ENCODE data around the gene SIRPA.
"Not testable (repeated sequence)": the region's sequence is repeated elsewhere in the genome, so short reads cannot be mapped to it uniquely, and the experiment has no call there.

SIRPA gene

DNA sequence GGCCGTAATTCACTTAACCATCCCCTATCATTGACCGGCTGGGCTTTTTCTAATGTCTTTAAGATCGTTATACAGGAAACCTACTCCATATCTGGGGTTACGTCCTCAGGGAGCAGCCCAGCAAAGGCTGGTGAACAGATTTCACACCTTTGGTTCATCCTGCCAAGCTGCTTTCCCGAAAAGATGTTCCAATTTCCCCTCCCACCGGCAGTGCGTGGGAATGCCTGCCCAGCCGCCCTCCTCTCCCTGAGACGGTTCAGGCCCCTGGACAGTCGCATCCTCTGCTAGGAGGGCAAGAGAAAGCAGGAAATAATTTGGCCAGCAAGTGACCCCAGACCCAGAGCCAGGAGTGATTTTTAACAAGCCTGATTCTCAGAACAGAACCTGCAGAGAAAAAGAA lies 16.3 kb downstream of the SIRPA start:
- DNase-seq = no peak

- DNase-seq = no peak
These were observed 16.8 kb downstream of the SIRPA start for GRCh38 chr20:1912053-1912452.

DNA sequence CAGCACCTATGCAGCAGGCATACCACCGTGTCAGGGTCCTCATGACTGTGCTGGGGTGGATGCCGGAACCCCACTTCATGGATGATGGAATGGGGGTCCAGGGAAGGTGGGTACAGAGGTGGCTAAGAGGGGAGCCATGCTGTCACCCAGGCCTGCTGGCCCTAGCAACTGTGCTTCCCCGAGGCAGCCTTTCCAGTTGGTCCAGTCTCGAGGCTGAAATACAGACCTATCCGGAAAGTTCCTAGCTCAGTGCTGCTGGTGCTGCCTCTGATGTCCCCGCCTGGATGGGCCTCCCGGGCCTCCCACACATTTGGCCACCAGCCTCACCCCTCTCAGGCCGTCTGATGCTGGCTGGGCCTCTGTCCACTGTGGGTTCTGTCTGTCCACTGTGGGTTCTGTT lies 17.4 kb downstream of the SIRPA start:
- DNase-seq = no peak

- not testable (repeated sequence) for DNase-seq
These were observed 20.0 kb downstream of the SIRPA start for GRCh38 chr20:1915233-1915632.

DNA sequence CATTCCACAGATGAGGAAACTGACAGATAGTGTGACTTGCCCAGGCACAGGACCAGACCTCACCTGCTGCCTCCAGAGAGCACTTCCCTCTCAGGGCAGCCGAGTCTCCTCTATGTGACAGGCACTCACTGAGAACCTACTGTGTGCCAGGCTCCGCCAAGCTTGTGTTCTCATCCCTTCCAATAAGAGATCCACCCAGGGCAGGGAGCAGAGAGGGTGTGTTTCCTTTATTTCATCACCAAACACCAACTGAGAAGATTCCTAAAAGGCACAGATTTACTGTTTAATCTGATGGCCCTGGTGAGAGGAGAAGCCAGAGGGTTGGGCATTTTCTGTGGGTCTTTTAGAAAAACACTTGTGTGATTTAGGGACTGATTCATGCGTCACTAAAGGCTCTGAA lies 20.5 kb downstream of the SIRPA start:
- no peak for DNase-seq

DNA sequence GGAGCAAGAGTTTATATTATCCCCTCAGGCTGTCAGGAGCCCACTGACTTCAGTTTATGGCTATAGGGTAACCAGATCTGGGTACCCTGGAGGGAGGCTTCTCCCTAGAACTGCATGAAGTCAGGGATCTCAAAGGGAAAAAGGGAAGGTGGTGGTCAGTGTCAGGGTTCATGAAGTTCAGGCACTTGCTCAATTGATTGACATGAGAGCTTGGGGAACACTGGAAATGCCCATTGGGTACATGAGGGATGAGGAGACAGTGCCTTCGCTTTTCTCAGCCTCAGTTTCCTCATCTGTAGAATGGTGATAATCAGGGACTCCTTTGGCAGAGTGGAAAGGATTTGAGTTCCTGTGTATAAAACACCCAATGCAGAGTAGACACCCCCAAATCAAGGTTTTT lies 22.6 kb downstream of the SIRPA start:
- DNase-seq = no peak

DNA sequence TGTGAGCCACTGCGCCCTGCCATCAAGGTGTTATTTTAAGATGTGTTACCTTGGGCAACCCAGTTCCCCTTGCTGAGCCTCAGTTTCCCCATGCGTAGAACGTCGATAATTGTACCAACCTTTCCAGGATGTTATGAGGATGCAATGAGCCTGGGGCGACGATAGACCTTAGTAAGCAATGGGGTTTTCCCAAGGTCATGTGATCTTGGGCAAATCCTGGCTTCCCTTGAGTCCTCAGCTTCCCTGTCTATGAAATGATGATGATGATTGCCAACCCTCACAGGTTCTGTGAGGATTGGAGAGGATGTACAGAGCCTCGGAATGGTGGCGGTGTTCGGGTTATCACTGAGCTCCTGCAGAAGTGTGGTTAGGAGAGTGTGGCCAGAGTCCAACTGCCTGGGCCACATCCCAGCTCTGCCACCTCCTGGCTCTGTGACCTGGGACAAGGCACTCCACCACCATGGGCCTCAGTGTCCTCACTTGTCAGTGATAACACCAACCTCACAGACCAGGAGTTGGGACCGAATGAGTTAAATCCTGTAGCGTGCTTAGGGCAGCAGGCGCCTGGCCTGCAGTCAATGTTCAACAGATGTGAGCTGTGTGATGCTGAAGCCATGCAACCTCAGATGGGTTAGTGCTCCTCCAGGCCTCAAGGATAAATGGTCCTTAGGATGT lies 23.4 kb downstream of the SIRPA start:
- DNase-seq = no peak

DNA sequence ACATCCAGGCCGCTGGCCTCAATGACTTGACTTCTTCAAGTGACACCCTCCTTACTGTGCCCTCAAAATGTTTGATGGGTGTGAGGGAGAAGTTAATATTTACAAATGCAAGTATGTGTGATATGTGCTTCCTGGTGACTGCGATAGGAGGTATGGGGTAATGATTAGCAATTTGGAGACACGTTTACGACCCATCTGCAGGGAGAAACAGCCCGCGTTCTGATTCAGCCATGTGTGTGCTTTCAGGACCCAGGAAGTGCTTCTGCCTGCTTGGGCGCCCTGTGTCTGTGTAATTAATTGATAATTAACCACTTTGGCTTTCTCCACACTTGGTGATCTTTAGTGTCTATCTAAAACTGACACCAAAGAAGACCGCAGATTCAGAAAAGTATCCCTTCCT lies 25.0 kb downstream of the SIRPA start:
- no peak for DNase-seq

GRCh38 chr20:1920826-1921225 lies 25.6 kb downstream of the SIRPA start:
- DNase-seq = no peak

DNA sequence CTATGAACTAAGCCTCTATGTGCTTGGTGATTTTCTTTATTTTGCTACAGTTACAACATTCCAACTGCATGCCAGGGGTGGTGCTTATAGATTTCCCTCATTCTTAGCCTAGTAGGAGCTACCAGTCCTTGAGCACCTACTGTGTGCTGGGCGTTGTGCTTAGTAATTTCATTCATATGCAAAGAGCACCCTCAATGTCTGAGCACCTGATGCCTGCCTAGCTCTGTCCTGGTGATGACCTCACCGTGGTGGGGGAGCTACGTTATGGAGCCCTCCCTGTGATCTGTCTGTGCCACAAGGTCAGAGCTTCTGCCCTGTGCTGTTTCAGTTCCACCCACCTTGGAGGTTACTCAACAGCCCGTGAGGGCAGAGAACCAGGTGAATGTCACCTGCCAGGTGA lies 26.8 kb downstream of the SIRPA start:
- not testable (repeated sequence) for DNase-seq

DNA sequence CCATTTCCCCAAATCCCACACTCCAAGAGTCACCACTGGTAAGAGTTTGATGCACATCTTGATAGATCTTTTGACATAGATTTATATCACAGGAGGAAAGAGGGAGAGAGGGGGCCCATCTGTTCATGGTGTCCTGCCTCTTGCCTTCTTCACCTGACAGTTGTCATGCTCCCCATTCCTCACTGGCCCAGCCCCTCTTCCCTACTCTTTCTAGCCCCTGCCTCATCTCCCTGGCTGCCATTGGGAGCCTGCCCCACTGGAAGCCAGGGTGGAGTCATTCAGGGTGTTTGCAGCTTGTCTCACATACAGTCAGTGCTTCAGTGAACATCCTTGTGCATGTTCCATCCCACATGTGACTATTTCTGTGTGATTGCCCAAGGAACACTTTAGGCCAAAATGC lies 27.6 kb downstream of the SIRPA start:
- no peak for DNase-seq

DNA sequence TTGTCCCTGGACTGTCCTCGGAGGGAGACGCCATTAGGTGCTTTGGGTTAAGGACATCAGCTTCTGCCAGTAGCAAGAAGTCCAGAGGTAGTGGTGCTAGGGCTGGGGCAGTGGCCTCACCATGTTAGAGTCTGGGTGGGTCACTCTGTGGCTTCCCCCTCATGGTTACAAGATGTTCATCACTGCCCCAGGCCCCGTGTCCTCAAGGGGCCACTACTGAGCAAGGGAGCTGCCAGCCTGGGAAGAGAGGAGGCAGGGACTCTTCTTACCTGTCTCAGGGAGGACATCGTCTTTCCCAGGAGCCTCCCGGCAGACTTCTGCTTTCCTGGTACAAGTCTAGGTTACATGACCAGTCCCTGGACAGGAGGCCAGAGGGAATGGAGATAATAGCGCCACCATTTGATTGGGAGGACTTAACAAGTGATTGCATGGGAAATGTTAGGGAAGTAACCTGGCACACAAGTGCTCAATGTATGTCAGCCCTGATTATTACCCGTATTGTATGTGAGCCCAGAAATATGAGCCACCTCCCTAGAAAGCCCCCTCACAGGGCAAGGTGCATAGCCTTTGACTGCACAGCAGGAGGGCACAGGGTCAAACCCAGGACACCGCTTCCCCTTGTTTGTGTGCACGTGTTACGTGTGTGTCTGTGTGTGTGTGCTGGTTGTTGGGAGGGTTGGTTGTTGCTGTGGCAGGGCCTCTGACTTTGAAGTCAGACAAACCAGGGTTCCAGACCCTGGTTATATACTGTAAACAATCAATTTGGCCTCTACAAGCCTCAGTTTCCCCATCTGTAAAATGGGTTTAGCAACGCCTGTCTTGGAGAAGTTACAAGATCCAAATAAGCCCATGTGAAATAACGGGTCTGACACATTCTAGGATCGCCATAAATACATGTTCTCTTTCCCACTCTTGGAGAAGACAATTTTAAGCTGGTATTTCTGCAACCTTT lies 30.0 kb downstream of the SIRPA start:
- no peak for DNase-seq

GRCh38 chr20:1926237-1926636 lies 31.0 kb downstream of the SIRPA start:
- no peak for DNase-seq

DNA sequence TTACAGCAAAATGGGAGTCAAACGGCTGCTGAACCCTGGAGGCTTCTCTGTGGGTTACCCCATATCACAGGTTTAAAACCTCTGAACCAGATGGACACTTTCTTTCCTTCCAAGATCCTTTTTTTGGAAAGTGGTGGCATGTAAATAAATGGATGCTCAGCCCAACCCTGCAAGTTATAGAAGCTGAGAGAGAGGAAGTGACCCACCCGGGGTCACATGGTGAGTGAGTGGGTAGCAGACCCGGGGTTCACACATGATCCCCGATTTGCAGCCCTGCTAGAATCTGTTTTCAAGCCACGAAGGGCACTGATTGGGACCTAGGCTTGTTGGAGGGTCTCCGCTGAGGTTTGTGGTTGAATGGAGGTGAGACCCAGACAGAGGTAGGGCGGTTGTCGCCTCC lies 32.0 kb downstream of the SIRPA start:
- no peak for DNase-seq

DNA sequence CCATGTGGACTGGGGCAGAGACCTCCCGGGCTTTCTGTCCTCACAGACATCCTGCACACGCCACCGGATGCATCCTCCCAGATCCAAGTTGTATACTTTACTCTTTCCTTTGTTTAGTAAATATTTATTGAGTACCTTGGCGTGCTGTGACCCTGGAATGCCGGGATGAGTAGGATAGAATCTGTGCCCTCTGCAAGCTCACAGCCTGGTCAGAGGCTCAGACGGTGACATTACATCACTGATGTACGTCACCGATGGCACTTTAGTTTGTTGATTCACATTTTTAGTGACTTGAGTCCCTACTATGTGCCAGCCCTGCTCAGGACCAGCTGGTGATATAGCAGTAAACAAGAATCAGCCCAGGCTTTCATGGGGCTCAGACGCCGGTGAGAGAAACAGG lies 32.9 kb downstream of the SIRPA start:
- no peak for DNase-seq

DNA sequence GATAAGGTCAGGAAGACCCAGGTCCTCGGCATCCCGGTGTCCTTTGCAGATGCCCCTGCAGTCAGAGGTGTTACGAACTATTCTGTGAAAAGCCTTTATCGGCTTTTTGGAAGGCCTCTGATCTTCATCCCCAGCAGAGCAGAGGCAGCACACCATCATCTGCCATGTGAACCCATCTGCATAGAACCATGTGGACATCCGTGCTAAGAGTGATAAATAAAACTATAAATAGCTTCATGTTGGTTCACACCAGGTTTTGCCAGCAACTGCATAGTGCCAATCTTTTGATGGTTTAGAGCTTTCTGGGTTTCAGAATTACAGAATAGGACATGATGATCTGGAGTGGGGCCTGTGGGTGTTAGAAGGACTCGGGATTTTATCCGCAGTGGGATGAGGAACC lies 33.6 kb downstream of the SIRPA start:
- no peak for DNase-seq

GRCh38 chr20:1929460-1929859 lies 34.3 kb downstream of the SIRPA start:
- DNase-seq = no peak

DNA sequence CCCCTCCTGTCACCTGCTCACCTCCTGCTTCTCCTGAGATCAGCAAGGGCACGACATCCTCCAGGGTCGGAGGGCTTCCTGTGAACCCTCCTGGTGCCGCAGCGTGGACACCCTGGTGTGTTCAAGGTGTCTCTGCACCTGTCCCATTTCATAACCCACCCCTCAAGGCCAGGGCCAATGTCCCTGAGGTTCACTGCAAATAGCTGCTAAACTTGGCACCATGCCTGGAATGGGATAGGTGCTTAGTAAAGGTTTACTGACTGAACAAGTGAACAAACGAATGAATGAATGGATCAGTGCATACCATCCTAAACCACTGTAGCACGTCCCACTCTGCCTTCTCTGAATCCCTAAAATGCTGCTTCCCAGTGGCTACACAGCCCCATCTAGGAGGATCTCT lies 35.0 kb downstream of the SIRPA start:
- DNase-seq = no peak

DNA sequence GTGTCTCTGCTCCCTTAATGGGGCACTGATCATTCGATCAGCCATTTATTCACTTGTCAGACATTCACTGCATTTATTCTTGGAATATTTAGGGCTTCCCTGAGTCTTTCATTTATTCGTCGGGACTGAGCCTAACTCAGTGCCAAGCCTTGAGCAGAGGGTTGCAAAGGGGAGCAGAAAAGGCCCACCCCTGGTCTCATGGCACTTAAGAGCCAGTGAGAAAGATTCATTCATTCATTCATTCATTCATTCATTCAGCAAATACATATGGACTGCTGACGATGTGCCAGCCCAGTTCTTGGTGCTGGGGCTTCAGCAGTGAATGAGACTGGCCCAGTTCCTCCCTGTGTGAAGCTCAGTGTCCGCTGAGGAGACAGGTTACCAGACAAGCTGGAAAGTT lies 36.6 kb downstream of the SIRPA start:
- no peak for DNase-seq

DNA sequence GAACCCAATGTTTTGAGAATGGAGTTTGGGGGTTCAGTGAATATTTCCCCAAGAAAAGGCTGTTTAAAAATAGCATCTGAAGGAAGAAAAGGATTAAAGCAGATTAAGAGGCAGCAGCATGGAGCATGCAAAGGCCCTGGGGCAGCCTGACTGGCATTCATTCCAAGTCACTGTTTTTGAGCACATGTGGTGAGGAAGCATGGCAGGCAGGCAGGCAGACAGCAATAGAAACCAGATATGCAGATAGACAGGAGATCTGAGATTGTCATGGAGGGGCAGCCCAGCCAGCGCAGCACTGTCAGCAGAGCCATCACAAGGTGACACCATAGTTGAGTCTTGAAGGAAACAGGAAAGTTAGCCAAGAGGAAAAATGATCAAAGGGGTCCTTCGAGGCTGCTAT lies 37.8 kb downstream of the SIRPA start:
- DNase-seq = no peak

- DNase-seq = no peak
These were observed 38.3 kb downstream of the SIRPA start for GRCh38 chr20:1933465-1933870.

- DNase-seq = no peak
These were observed 38.9 kb downstream of the SIRPA start for GRCh38 chr20:1934156-1934555.

DNA sequence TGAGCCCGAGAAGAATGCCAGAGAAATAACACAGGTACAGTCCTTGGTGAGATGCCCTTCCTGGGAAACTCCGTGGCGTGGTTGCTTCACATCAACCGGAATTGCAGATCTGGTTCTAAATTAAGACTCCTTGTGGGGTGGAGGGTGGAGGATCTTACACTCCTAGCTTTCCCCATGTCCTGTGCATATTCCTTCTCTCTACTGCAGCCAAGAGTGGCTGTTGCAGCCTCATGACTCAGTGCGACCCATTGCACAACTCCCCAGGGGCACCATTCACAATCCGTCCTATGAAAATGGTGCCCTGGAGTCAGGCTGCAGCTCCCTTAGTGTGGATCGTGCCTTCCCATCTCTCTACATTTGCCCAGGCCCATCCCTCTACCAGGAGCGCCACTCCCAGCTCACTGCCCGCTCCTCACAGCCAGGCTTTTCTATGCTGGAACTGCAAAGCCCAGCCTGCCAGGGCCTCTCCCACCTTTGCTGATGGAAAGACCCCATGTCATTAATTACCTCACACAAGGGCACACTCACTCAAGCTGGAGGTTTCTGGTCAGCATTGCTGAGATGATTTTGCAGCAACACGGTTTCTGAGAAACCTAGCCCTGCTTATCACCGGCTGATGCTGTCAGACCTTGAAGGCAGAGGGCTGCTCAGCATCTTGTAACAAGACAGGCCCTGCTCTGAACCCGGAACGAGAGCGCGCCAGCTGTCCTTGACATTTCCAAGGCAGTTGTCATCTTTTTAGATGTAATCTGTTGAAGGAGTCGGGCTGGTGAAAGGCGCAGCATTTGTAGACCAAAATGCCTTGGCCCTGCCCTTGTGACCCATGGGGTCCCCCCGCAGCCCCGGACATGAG lies 39.7 kb downstream of the SIRPA start:
- DNase-seq = no peak

Measured in CD4-positive, alpha-beta T cell treated with Interleukin-12 subunit alpha and Interleukin-12 subunit beta, for 1 hour (primary cell).